Psoas muscle (tissue), 8 donors: Measurements from ENCODE around the gene LDHD. TPM values are rescaled to one million over a fixed set of nuclear protein-coding genes. Genes with fewer than 3 reads are reported as not detected.

Source experiments
- ATAC-seq, 4 donors: fragments of 200-7000 bp; cut with Tn5 transposase; one replicate each; pipeline ENCODE4 v1.9.1; 2020; ENCODE audit warnings: moderate library complexity in 3 of 4, mild to moderate bottlenecking in 2 of 4
- DNase-seq, 2 donors: peaks; one replicate each; pipeline ENCODE4 v3.0.0-alpha.2; 2020
- H3K27ac ChIP-seq: fragments of 200-600 bp; one replicate; pipeline ENCODE4 v1.8.0; 2022
- H3K27me3 ChIP-seq, 3 donors: fragments of 200-600 bp in 1 of 3; one replicate each; pipeline versions ENCODE4 v1.6.1 to v1.8.0; 2013 to 2022; ENCODE audit warnings: low read length in 2 of 3, mild to moderate bottlenecking in 2 of 3, moderate library complexity in 1 of 3; ENCODE audit not compliant: insufficient read depth in 3 of 3
- H3K36me3 ChIP-seq, 2 donors: fragments of 200-600 bp in 1 of 2; one replicate each; pipeline versions ENCODE4 v1.6.1 to v1.8.0; 2013 to 2022; ENCODE audit warnings: low read depth in 1 of 2, mild to moderate bottlenecking in 1 of 2, moderate library complexity in 1 of 2; ENCODE audit not compliant: insufficient read depth in 1 of 2
- H3K4me1 ChIP-seq: fragments of 200-600 bp; one replicate; pipeline ENCODE4 v1.8.0; 2022
- H3K4me3 ChIP-seq: fragments of 200-600 bp; one replicate; pipeline ENCODE4 v1.8.0; 2022; ENCODE audit warnings: mild to moderate bottlenecking
- H3K9me3 ChIP-seq: fragments of 200-600 bp; one replicate; pipeline ENCODE4 v1.8.0; 2022
- CTCF ChIP-seq: fragments of 200-600 bp; IDR thresholded peaks from one replicate; pipeline ENCODE4 v1.8.0; 2022; ENCODE audit warnings: antibody characterized with exemption
- WGBS, 3 donors: extraction: QIAGEN DNeasy Blood & Tissue Kit; methylation state at CpG; one replicate each; pipeline versions ENCODE4 v1.1.6 to v1.1.7; 2013; 5-methylcytosine and 5-hydroxymethylcytosine counted together
- intact Hi-C, 2 donors: fragments of 100-400 bp; cut with DNase I; formaldehyde crosslinking; loops; one replicate each; pipeline versions ENCODE4 v1.11.0 to v1.14.2; 2022
- polyA plus RNA-seq, 3 donors: library from polyadenylated mRNA; stranded (reverse); fragments of 200-250 nt; gene quantifications; one replicate each; pipeline ENCODE4 v1.2.3, GENCODE V29; 2013
- total RNA-seq, 4 donors: library from RNA; stranded (reverse); fragmentation: NEBNext Ultra II Directional in 2 of 4; extraction: Animal tissue kit (Norgen Biotek cat#: 25700) in 2 of 4; gene quantifications; one replicate each; pipeline versions ENCODE4 v1.2.1 to v1.2.4, GENCODE V29; 2021 to 2023
- donor health status: healthy with polysubstance abuse.
- donor health status: DM: no; HTN: no; CAD: no; lungs with moderate emphysema.
- donor health status: Bipolar disorder and iron deficiency.
- donor health status: healthy.
- donor health status: DM: yes; HTN: yes; CAD: no.
- donor health status: DM: no; HTN: no; CAD: no.
- donor health status: DM: no; HTN: no; CAD: no.
- donor health status: DM: yes; HTN: yes; CAD: no.

LDHD gene
- total and polyA plus RNA-seq, 7 donors, result 20.5 to 66.6 (median 35.7) TPM

- TF ChIP-seq CTCF, result no peak
- 95 to 97% (median 96%) methylated on average over 9 of the region's 9 CpGs for WGBS, 3 donors
- intact Hi-C loops, result no loop called here
- ATAC-seq, result no peak
- Histone ChIP-seq H3K4me3 (no peak overlapping the region), H3K27ac (peak overlapping the region; percentile 95), H3K27me3 (no peaks in the 10 kb centered on the region), H3K36me3 (no peaks in the 10 kb centered on the region), H3K9me3 (no peaks in the 10 kb centered on the region), H3K4me1 (peaks cover 58% of the 10 kb centered on the region)
- DNase-seq, result no peak
These were observed 14.0 kb downstream of the LDHD start for GRCh38 chr16:75102595-75102994.

GRCh38 chr16:75101635-75102034 lies 14.9 kb downstream of the LDHD start:
- 96 to 99% (median 96%) methylated on average over 3 of the region's 3 CpGs for WGBS, 3 donors
- intact Hi-C loops, result no loop called here
- Histone ChIP-seq H3K27me3 (no peaks in the 10 kb centered on the region), H3K36me3 (no peaks in the 10 kb centered on the region), H3K4me3 (no peak overlapping the region), H3K4me1 (peaks cover 57% of the 10 kb centered on the region), H3K9me3 (no peaks in the 10 kb centered on the region), H3K27ac (no peak overlapping the region)
- DNase-seq (no peak), ATAC-seq (no peak)
- TF ChIP-seq CTCF, result no peak

- no peak for ATAC-seq
These were observed 16.0 kb downstream of the LDHD start for GRCh38 chr16:75100603-75100990.

GRCh38 chr16:75099738-75100602 lies 16.6 kb downstream of the LDHD start:
- Histone ChIP-seq H3K9me3 (no peaks in the 10 kb centered on the region), H3K27me3 (no peaks in the 10 kb centered on the region), H3K4me1 (peaks cover 40% of the 10 kb centered on the region), H3K36me3 (peaks cover 0 to 7% of the 10 kb centered on the region in 2 donors), H3K4me3 (no peak overlapping the region), H3K27ac (peak overlapping the region; percentile 74)
- no peak for DNase-seq
- peak in 1 of 4 donors; percentile 27 for ATAC-seq
- WGBS, 3 donors, result 55 to 64% (median 59%) methylated on average over 16 of the region's 16 CpGs
- TF ChIP-seq CTCF, result no peak
- intact Hi-C loops, result no loop called here

More at GRCh38 chr16:75100603-75100990, 16.0 kb downstream of the LDHD start:
- H3K36me3 ChIP-seq, result peaks cover 0 to under 1% of the 10 kb centered on the region in 2 donors
- 83 to 87% (median 84%) methylated on average over 3 of the region's 3 CpGs for WGBS, 3 donors
- no peaks in the 10 kb centered on the region for H3K27me3 ChIP-seq
- peak overlapping the region; percentile 74 for H3K27ac ChIP-seq
- no peaks in the 10 kb centered on the region for H3K9me3 ChIP-seq
- TF ChIP-seq CTCF, result no peak
- DNase-seq, result no peak
- intact Hi-C loops, result no loop called here
- H3K4me1 ChIP-seq, result peaks cover 47% of the 10 kb centered on the region
- H3K4me3 ChIP-seq, result no peak overlapping the region
